CD14-positive monocyte (primary cell): ENCODE results near the gene TSEN54. TPM values are rescaled to one million over a fixed set of nuclear protein-coding genes. Genes with fewer than 3 reads are reported as not detected.

Experiments used
- DNase-seq, 3 donors: peaks; one replicate each; pipeline ENCODE4 v3.0.0-alpha.2; 2011 to 2022
- H2AFZ ChIP-seq: 2 replicates; pipeline ENCODE4 v1.6.0; 2012; ENCODE audit warnings: mild to moderate bottlenecking, low read depth, low read length, inconsistent platforms; ENCODE audit not compliant: insufficient read depth, poor library complexity, severe bottlenecking
- H3K27ac ChIP-seq, 2 donors: 1 replicate in 1 of 2; 2 replicates in 1 of 2; pipeline ENCODE4 v1.5.1; 2012 to 2013; ENCODE audit warnings: low read length in 2 of 2, control low read depth in 1 of 2, inconsistent platforms in 1 of 2, low read depth in 1 of 2, mild to moderate bottlenecking in 1 of 2
- H3K27me3 ChIP-seq, 2 donors: one replicate each; pipeline versions ENCODE4 v1.6.0 to v1.6.1; 2011 to 2013; ENCODE audit warnings: low read length in 2 of 2; ENCODE audit not compliant: control insufficient read depth in 2 of 2, insufficient read depth in 2 of 2
- H3K36me3 ChIP-seq, 2 donors: replicated peaks in 1 of 2; 1 replicate in 1 of 2; 2 replicates in 1 of 2; pipeline versions ENCODE4 v1.5.1 to v1.6.1; 2012 to 2013; ENCODE audit warnings: low read length in 2 of 2, control low read depth in 1 of 2, inconsistent platforms in 1 of 2, mild to moderate bottlenecking in 1 of 2; ENCODE audit not compliant: insufficient read depth in 2 of 2, control insufficient read depth in 1 of 2
- H3K4me1 ChIP-seq, 2 donors: 1 replicate in 1 of 2; 2 replicates in 1 of 2; pipeline versions ENCODE4 v1.5.1 to v1.6.1; 2012 to 2013; ENCODE audit warnings: low read length in 2 of 2, control low read depth in 1 of 2, inconsistent platforms in 1 of 2, mild to moderate bottlenecking in 1 of 2, moderate library complexity in 1 of 2; ENCODE audit not compliant: insufficient read depth in 2 of 2, control insufficient read depth in 1 of 2
- H3K4me2 ChIP-seq: replicated peaks from 2 replicates; pipeline ENCODE3; 2012; ENCODE audit warnings: low read length, moderate library complexity, mild to moderate bottlenecking; ENCODE audit not compliant: poor library complexity, severe bottlenecking; ENCODE audit errors: extremely low read depth
- H3K4me3 ChIP-seq, 3 experiments: fragments of 200-600 bp in 1 of 3; sonication (generic) in 1 of 3; replicated peaks in 1 of 3; 1 replicate in 2 of 3; 2 replicates in 1 of 3; pipeline ENCODE4 v1.5.1; 2011 to 2013; ENCODE audit warnings: low read length in 3 of 3, mild to moderate bottlenecking in 3 of 3, control low read depth in 2 of 3, low read depth in 2 of 3, inconsistent platforms in 1 of 3, moderate library complexity in 1 of 3
- H3K79me2 ChIP-seq: 2 replicates; pipeline ENCODE4 v1.6.0; 2012; ENCODE audit warnings: mild to moderate bottlenecking, control low read depth, inconsistent platforms, low read length, moderate library complexity; ENCODE audit not compliant: insufficient read depth
- H3K9ac ChIP-seq: 2 replicates; pipeline ENCODE4 v1.6.0; 2017; ENCODE audit warnings: low read length, mild to moderate bottlenecking; ENCODE audit not compliant: insufficient read depth, poor library complexity, severe bottlenecking
- H3K9me3 ChIP-seq, 2 donors: replicated peaks in 1 of 2; 1 replicate in 1 of 2; 2 replicates in 1 of 2; pipeline versions ENCODE4 v1.5.1 to v1.6.1; 2012 to 2013; ENCODE audit warnings: low read length in 2 of 2, control low read depth in 1 of 2; ENCODE audit not compliant: control insufficient read depth in 1 of 2, insufficient read depth in 1 of 2
- H4K20me1 ChIP-seq: 2 replicates; pipeline ENCODE4 v1.6.0; 2012; ENCODE audit warnings: mild to moderate bottlenecking, low read length, control low read depth, moderate library complexity; ENCODE audit not compliant: insufficient read depth
- H3K27ac Mint-ChIP-seq, 7 donors: one replicate each; pipeline ENCODE4 v1.8.0; 2020; ENCODE audit warnings: mild to moderate bottlenecking in 7 of 7, mixed read lengths in 7 of 7, moderate library complexity in 6 of 7, inconsistent platforms in 2 of 7
- H3K27me3 Mint-ChIP-seq, 3 donors: one replicate each; pipeline ENCODE4 v1.8.0; 2021 to 2022; ENCODE audit warnings: low read depth in 3 of 3, mild to moderate bottlenecking in 3 of 3, mixed read lengths in 3 of 3, moderate library complexity in 3 of 3, inconsistent platforms in 1 of 3
- H3K36me3 Mint-ChIP-seq, 2 donors: one replicate each; pipeline ENCODE4 v1.8.0; 2020; ENCODE audit warnings: mixed read lengths in 2 of 2, inconsistent platforms in 1 of 2, mild to moderate bottlenecking in 1 of 2
- H3K4me1 Mint-ChIP-seq: one replicate; pipeline ENCODE4 v1.8.0; 2020; ENCODE audit warnings: mild to moderate bottlenecking, mixed read lengths
- H3K4me3 Mint-ChIP-seq, 2 donors: one replicate each; pipeline ENCODE4 v1.8.0; 2020; ENCODE audit warnings: mild to moderate bottlenecking in 2 of 2, mixed read lengths in 2 of 2, moderate library complexity in 1 of 2
- H3K9me3 Mint-ChIP-seq, 7 donors: one replicate each; pipeline ENCODE4 v1.8.0; 2020 to 2022; ENCODE audit warnings: mixed read lengths in 7 of 7, mild to moderate bottlenecking in 6 of 7, moderate library complexity in 6 of 7, inconsistent platforms in 2 of 7
- WGBS: methylation state at CpG from one replicate; pipeline ENCODE4 v1.1.5; 2013; ENCODE audit warnings: missing lambda C conversion rate; ENCODE audit not compliant: insufficient coverage; 5-methylcytosine and 5-hydroxymethylcytosine counted together
- intact Hi-C, 2 donors: fragments of 100-400 bp; cut with micrococcal nuclease; formaldehyde crosslinking; loops; one replicate each; pipeline versions ENCODE4 v1.15.0 to v1.15.1; 2023
- polyA plus RNA-seq, 3 donors: library from polyadenylated mRNA; depleted of rRNA in 1 of 3; unstranded in 2 of 3; stranded (reverse) in 1 of 3; fragments of 300-500 nt in 2 of 3; fragments of >200 nt in 1 of 3; fragmentation: Illumina TruSeq in 2 of 3; gene quantifications; 1 replicate in 2 of 3; 2 replicates in 1 of 3; pipeline ENCODE4 v1.2.3, GENCODE V29; 2012 to 2021
- TF ChIP-seq, protein P1 (sequence below): fragments of 200-600 bp; IDR thresholded peaks from one replicate; pipeline ENCODE4 v1.8.0; 2022; ENCODE audit warnings: antibody characterized with exemption, mild to moderate bottlenecking

Gene TSEN54
- polyA plus RNA-seq, 3 donors, result 10.3 to 13.6 (median 11.8) TPM

DNA sequence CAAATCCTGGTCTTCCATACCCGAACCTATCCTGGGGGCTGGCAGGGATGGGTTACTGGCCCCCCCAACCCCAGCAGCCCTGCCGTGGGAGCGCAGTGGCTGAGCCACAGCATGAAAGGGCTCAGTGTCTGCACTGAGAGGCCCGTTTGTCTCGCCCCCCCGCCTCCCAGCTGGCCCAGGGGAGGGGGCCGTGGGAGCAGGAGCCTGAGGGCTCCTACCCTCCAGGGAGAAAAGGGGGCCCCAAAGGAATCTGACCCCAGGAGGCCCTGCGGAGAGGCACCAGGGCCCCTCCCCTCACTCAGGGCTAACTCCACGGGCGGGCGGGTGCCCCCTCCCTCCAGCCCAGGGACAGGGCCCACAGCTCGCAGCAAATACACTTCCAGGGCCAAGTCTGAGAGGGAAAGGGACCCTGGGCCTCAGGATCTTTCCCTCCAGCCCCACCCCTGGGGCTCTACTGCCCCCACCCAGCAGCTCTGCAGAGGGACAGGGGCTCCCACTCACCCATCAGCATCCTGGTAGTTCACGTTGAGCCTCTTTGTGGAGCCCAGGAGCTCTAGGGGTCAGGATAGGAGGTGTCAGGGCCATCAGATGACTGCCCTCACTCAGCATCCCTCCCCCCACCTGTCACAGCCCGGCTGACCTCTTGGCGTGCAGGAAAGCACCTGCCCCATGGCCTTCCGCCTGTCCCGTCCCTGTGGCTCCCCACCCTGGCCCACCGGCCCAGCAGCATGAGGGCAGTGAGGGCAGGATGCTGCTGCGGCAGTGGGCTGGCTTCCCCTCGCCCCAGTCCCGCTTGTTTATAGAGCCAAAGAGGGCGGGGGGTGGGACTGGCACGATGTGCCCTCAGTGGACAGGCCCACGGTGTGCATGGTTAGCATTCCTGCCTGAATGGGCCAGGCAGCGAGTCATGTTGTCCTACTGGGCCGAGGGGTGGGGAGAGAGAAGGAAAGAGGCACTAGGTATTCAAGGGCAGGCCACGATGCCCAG is 8.3 kb upstream of the TSEN54 start:
- Histone ChIP-seq H2AFZ (no peak overlapping the region), H3K27ac (no peak overlapping the region), H3K27me3 (no peaks in the 10 kb centered on the region), H3K79me2 (no peaks in the 10 kb centered on the region), H3K4me2 (no peak overlapping the region), H3K36me3 (no peaks in the 10 kb centered on the region), H3K9me3 (no peaks in the 10 kb centered on the region), H3K9ac (no peak overlapping the region), H4K20me1 (no peaks in the 10 kb centered on the region), H3K4me3 (no peak overlapping the region), H3K4me1 (no peaks in the 10 kb centered on the region)
- TF ChIP-seq, protein P1, sequence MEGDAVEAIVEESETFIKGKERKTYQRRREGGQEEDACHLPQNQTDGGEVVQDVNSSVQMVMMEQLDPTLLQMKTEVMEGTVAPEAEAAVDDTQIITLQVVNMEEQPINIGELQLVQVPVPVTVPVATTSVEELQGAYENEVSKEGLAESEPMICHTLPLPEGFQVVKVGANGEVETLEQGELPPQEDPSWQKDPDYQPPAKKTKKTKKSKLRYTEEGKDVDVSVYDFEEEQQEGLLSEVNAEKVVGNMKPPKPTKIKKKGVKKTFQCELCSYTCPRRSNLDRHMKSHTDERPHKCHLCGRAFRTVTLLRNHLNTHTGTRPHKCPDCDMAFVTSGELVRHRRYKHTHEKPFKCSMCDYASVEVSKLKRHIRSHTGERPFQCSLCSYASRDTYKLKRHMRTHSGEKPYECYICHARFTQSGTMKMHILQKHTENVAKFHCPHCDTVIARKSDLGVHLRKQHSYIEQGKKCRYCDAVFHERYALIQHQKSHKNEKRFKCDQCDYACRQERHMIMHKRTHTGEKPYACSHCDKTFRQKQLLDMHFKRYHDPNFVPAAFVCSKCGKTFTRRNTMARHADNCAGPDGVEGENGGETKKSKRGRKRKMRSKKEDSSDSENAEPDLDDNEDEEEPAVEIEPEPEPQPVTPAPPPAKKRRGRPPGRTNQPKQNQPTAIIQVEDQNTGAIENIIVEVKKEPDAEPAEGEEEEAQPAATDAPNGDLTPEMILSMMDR, result no peak
- intact Hi-C loops, result loop anchor here in 1 of 2 donors (10.0 kb wide), 1 partner anchor 83 kb away; no protein-coding TSS in a partner anchor
- peaks cover 0 to 3% (median 2%) of the 10 kb centered on the region in 3 donors for H3K27me3 Mint-ChIP-seq
- H3K9me3 Mint-ChIP-seq, result no peaks in the 10 kb centered on the region
- H3K4me3 Mint-ChIP-seq, result no peak overlapping the region
- 90% methylated on average over 18 of the region's 27 CpGs for WGBS
- DNase-seq, result no peak
- H3K27ac Mint-ChIP-seq, result no peak overlapping the region
- H3K4me1 Mint-ChIP-seq, result no peaks in the 10 kb centered on the region
- no peaks in the 10 kb centered on the region for H3K36me3 Mint-ChIP-seq

DNA sequence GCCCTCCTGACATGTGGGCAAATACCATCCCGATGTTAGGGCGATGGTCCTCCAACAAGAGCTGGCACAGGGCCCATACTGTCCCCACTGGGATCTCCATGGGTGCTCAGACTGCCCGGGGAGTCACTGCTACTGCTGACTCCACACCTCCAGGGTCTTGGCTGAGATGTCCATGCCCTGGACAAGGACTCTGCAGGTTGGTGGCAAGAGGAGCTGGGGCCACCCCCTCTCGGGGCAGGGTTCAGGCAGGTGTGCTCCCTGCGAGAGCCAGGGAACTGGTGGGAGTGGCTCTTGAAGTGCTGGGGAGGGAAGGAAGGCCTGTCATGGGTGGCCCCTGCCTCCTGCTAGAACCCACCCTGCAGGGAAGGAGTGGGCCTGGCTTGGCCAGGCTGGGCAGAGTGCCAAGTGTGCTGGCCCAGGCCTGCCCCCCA is 7.4 kb upstream of the TSEN54 start:
- Histone ChIP-seq H3K4me3 (no peak overlapping the region), H3K9ac (no peak overlapping the region), H3K4me2 (no peak overlapping the region), H3K27ac (no peak overlapping the region), H2AFZ (no peak overlapping the region), H3K27me3 (peaks cover 0 to 3% of the 10 kb centered on the region in 2 donors), H3K36me3 (no peaks in the 10 kb centered on the region), H4K20me1 (no peaks in the 10 kb centered on the region), H3K4me1 (no peaks in the 10 kb centered on the region), H3K79me2 (no peaks in the 10 kb centered on the region), H3K9me3 (no peaks in the 10 kb centered on the region)
- TF ChIP-seq, protein P1, result no peak
- Mint-ChIP-seq H3K4me1 (no peaks in the 10 kb centered on the region), H3K36me3 (no peaks in the 10 kb centered on the region), H3K27me3 (peaks cover 0 to 7% (median 5%) of the 10 kb centered on the region in 3 donors), H3K4me3 (no peak overlapping the region), H3K9me3 (peaks cover 0 to 3% (median 0%) of the 10 kb centered on the region in 7 donors), H3K27ac (no peak overlapping the region)
- no peak for DNase-seq
- intact Hi-C loops, result loop anchor here in 1 of 2 donors (10.0 kb wide), 1 partner anchor 84 kb away; no protein-coding TSS in a partner anchor
- 88% methylated on average over 3 of the region's 5 CpGs for WGBS
